ENCODE data around the gene CCDC12. TPM values are rescaled to one million over a fixed set of nuclear protein-coding genes. Genes with fewer than 3 reads are reported as not detected.

Gene CCDC12
- total and polyA plus RNA-seq, 9 of the 15 experiments (the other 6 are each of a cell fraction or from before 2014, with no cell fraction given) = 8.9 to 201 (median 86.9) TPM

DNA sequence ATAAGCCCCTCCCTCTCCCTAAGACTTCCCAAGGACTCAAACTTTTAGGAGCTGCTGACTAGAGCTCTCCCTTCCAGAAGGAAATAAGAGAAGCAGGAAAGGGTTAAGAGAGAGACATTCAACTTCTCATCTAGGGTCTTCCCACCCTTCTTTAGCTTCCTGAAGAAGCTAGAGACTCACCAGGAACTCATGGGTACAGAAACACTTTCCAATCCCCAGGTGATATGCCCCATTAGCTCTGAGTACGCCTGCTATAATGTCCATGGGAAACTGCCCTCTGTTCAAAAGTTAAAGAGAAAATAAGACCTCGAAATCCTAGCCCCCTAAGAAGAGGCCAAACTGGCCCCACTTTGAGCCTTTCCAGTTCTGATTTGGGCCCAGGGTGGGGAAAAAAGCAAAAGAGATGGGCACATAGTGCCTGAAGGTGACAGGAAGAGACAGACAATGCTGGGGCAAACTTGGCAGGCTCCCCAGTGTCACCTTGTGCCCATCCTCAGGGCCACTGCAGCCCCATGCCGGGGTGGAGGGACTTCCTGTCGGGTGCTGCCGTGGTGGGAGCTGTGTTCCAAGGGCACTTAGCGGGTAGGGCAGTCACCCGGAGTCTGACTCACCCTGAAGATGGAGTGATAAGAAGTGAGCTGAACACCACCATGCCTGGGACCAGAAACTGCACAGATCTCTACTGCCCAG is 29.5 kb downstream of the CCDC12 start:
- peaks cover 62% of the 10 kb centered on the region for H3K36me3 ChIP-seq (ENCODE audit: control insufficient read depth, insufficient read depth, low read length)
- POLR2A ChIA-PET = interaction anchor here (0.8 to 4.0 kb wide), 14 partner anchors 9 to 356 kb away, joined by 3 to 14 read pairs (median 4); no protein-coding TSS in a partner anchor
- peak overlapping the region; percentile 23 to 81; a peak in 3 of 4 replicates for H3K9ac ChIP-seq (ENCODE audit: insufficient read depth in 1 of 2, low read depth in 2 of 2, low read length in 2 of 2)
- peak; percentile 63 to 72 (median 70) for DNase-seq (ENCODE audit: extremely low read depth in 1 of 4, low spot score in 3 of 4)
- H3K4me2 ChIP-seq (ENCODE audit: insufficient read depth, low read length) = peak overlapping the region; percentile 75; the same call in 1 of the 2 replicates
- no peak overlapping the region for H2AFZ ChIP-seq (ENCODE audit: low read depth, low read length)
- intact Hi-C loops (cut with micrococcal nuclease) (no loop called here), in situ Hi-C loops (cut with MboI) (no loop called here)
- H4K20me1 ChIP-seq (replicated peaks; ENCODE audit: control insufficient read depth, insufficient read depth, low read length) = peaks cover 79% of the 10 kb centered on the region
- CTCF ChIA-PET (ENCODE audit: low intra/inter-chr PET ratio) = no interaction called here
- H3K4me1 ChIP-seq (replicated peaks in 1 of 2; ENCODE audit: control insufficient read depth in 2 of 2, insufficient read depth in 2 of 2, low read length in 2 of 2) = peaks cover 49 to 70% of the 10 kb centered on the region in 2 experiments
- peak overlapping the region; percentile 61 for H3K27ac ChIP-seq (ENCODE audit: extremely low read depth, low read depth, low read length)
- no TSS peak for BruUV-seq (replicated peaks)
- no peaks in the 10 kb centered on the region for H3K27me3 ChIP-seq (ENCODE audit: control insufficient read depth in 2 of 2, insufficient read depth in 2 of 2, low read length in 2 of 2)
- 24% methylated on average over 7 of the region's 7 CpGs for WGBS (ENCODE audit: insufficient coverage, low coverage, missing lambda C conversion rate)
- FAIRE-seq = peak; percentile 60
- no peaks in the 10 kb centered on the region for H3K9me3 ChIP-seq (replicated peaks; ENCODE audit: control insufficient read depth, insufficient read depth, low read depth, low read length)
- H3K79me2 ChIP-seq (ENCODE audit: control insufficient read depth, insufficient read depth, low read length) = peaks cover 97% of the 10 kb centered on the region
- no peak overlapping the region for H3K4me3 ChIP-seq
- ATAC-seq = peak; percentile 45
- peaks cover 43% of the 10 kb centered on the region for H3K9me1 ChIP-seq (ENCODE audit: control insufficient read depth, insufficient read depth, low read length)
- TF ChIP-seq CXXC5 (CRISPR knock-in tag; IDR thresholded peaks at IDR 0.05) (peak; percentile 55), RBBP5 (IDR thresholded peaks at IDR 0.05; ENCODE audit: borderline replicate concordance, insufficient read depth, low read length, poor library complexity, severe bottlenecking) (no peak), USF1 (CRISPR knock-in tag; IDR thresholded peaks at IDR 0.05) (peak; percentile 32; the same call in 1 of the 2 replicates), NR2C1 (IDR thresholded peaks at IDR 0.05) (no peak), NR2C1 (tag; IDR thresholded peaks at IDR 0.05) (peak; percentile 37; the same call in 1 of the 2 replicates), E2F6 (IDR thresholded peaks at IDR 0.05; ENCODE audit: borderline replicate concordance in 1 of 2, extremely low read depth in 1 of 2, insufficient read depth in 1 of 2, insufficient read length in 1 of 2, low read depth in 1 of 2, low read length in 1 of 2, poor library complexity in 1 of 2, severe bottlenecking in 1 of 2) (no peak), FOS (IDR thresholded peaks at IDR 0.05; ENCODE audit: extremely low read depth, insufficient read length) (peak; percentile 75), ZNF639 (CRISPR knock-in tag; conservative IDR thresholded peaks at IDR 0.05 in 1 of 2, IDR thresholded peaks at IDR 0.05 in 1 of 2) (no peak; a peak in 1 of 4 replicates), ZNF584 (CRISPR knock-in tag; IDR thresholded peaks at IDR 0.05; ENCODE audit: low read depth) (peak; percentile 74; the same call in 1 of the 2 replicates), RCOR1 (IDR thresholded peaks at IDR 0.05; ENCODE audit: borderline replicate concordance in 1 of 2, low read depth in 2 of 2, low read length in 2 of 2) (0 out of 4 replicates have a peak, but pooled peaks of 1 of the 2 experiments have one; percentile 20)
- TF ChIP-seq, protein P1, sequence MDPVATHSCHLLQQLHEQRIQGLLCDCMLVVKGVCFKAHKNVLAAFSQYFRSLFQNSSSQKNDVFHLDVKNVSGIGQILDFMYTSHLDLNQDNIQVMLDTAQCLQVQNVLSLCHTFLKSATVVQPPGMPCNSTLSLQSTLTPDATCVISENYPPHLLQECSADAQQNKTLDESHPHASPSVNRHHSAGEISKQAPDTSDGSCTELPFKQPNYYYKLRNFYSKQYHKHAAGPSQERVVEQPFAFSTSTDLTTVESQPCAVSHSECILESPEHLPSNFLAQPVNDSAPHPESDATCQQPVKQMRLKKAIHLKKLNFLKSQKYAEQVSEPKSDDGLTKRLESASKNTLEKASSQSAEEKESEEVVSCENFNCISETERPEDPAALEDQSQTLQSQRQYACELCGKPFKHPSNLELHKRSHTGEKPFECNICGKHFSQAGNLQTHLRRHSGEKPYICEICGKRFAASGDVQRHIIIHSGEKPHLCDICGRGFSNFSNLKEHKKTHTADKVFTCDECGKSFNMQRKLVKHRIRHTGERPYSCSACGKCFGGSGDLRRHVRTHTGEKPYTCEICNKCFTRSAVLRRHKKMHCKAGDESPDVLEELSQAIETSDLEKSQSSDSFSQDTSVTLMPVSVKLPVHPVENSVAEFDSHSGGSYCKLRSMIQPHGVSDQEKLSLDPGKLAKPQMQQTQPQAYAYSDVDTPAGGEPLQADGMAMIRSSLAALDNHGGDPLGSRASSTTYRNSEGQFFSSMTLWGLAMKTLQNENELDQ (CRISPR knock-in tag; IDR thresholded peaks at IDR 0.05; ENCODE audit: borderline replicate concordance) = no peak
